IMR-90 (cell line): ENCODE data around the gene GATA2. TPM values are rescaled to one million over a fixed set of nuclear protein-coding genes. Genes with fewer than 3 reads are reported as not detected.

Experiments
- ATAC-seq: fragments of 200-7000 bp; cut with Tn5 transposase; 2 replicates; pipeline ENCODE4 v1.9.1; 2020; ENCODE audit warnings: low read depth, mild to moderate bottlenecking, moderate library complexity
- BruUV-seq: library from RNA; stranded (reverse); fragments of 400-500 nt; replicated peaks from 2 replicates; lab custom pipeline; 2021; lab: Mats Ljungman, UMichigan
- CTCF ChIA-PET: fragments of 300-600 bp; formaldehyde crosslinking; extraction: SDS; loops from one replicate; lab custom pipeline; 2021; ENCODE audit warnings: antibody characterized with exemption; lab: Yijun Ruan, JAX
- POLR2A ChIA-PET: fragments of 300-600 bp; sonication (Branson Sonifier 250); formaldehyde crosslinking; loops from one replicate; lab custom pipeline; 2022; ENCODE audit warnings: antibody characterized with exemption; ENCODE audit not compliant: unreplicated experiment; lab: Charles Lee
- DNase-seq: peaks from one replicate; pipeline ENCODE4 v3.0.0; 2013
- H2AFZ ChIP-seq: replicated peaks from 2 replicates; pipeline ENCODE3; 2013; ENCODE audit warnings: low read length, mild to moderate bottlenecking; ENCODE audit not compliant: poor library complexity
- H2AK5ac ChIP-seq: 2 replicates; pipeline ENCODE4 v1.6.1; 2013; ENCODE audit warnings: low read depth, low read length, inconsistent platforms
- H2AK9ac ChIP-seq: replicated peaks from 2 replicates; pipeline ENCODE3; 2013; ENCODE audit warnings: mild to moderate bottlenecking, low read depth, low read length, moderate library complexity; ENCODE audit not compliant: poor library complexity
- H2BK120ac ChIP-seq: 2 replicates; pipeline ENCODE4 v1.6.1; 2013; ENCODE audit warnings: low read depth, low read length, inconsistent platforms
- H2BK15ac ChIP-seq: 3 replicates; pipeline ENCODE4 v1.6.1; 2013; ENCODE audit warnings: low read depth, low read length, inconsistent platforms
- H2BK20ac ChIP-seq: 2 replicates; pipeline ENCODE4 v1.6.1; 2013; ENCODE audit warnings: low read depth, mild to moderate bottlenecking, inconsistent platforms, low read length, moderate library complexity
- H2BK5ac ChIP-seq: 2 replicates; pipeline ENCODE4 v1.6.1; 2013; ENCODE audit warnings: mild to moderate bottlenecking, low read depth, low read length, inconsistent platforms; ENCODE audit not compliant: poor library complexity, severe bottlenecking
- H3K14ac ChIP-seq: replicated peaks from 2 replicates; pipeline ENCODE4 v1.6.1; 2013; ENCODE audit warnings: low read depth, low read length, inconsistent platforms
- H3K18ac ChIP-seq: 2 replicates; pipeline ENCODE4 v1.6.1; 2013; ENCODE audit warnings: low read depth, low read length, control low read depth
- H3K23ac ChIP-seq: 2 replicates; pipeline ENCODE4 v1.6.1; 2013; ENCODE audit warnings: low read depth, low read length, inconsistent platforms
- H3K27ac ChIP-seq: 2 replicates; pipeline ENCODE4 v1.5.1; 2013; ENCODE audit warnings: mild to moderate bottlenecking, control low read depth, low read length; ENCODE audit not compliant: insufficient read depth
- H3K27me3 ChIP-seq: 2 replicates; pipeline ENCODE4 v1.6.1; 2013; ENCODE audit warnings: low read length; ENCODE audit not compliant: control insufficient read depth, insufficient read depth
- H3K36me3 ChIP-seq: 2 replicates; pipeline ENCODE4 v1.6.1; 2013; ENCODE audit warnings: low read length, mixed read lengths; ENCODE audit not compliant: control insufficient read depth, insufficient read depth
- H3K4ac ChIP-seq: 2 replicates; pipeline ENCODE4 v1.6.1; 2013; ENCODE audit warnings: low read depth, low read length, inconsistent platforms
- H3K4me1 ChIP-seq: 2 replicates; pipeline ENCODE4 v1.6.1; 2013; ENCODE audit warnings: low read length, mixed read lengths; ENCODE audit not compliant: control insufficient read depth, insufficient read depth
- H3K4me2 ChIP-seq: 2 replicates; pipeline ENCODE4 v1.6.1; 2013; ENCODE audit warnings: low read depth, mild to moderate bottlenecking, control low read depth, low read length, moderate library complexity
- H3K4me3 ChIP-seq: 2 replicates; pipeline ENCODE4 v1.5.1; 2013; ENCODE audit warnings: low read depth, mild to moderate bottlenecking, control low read depth, low read length, moderate library complexity; ENCODE audit not compliant: insufficient read depth
- H3K56ac ChIP-seq: 2 replicates; pipeline ENCODE4 v1.6.1; 2013; ENCODE audit warnings: low read length, inconsistent platforms; ENCODE audit not compliant: insufficient read depth; ENCODE audit errors: extremely low read depth
- H3K79me1 ChIP-seq, 2 experiments: 2 replicates each; pipeline ENCODE4 v1.6.1; 2013; ENCODE audit warnings: low read length in 2 of 2, inconsistent platforms in 1 of 2, low read depth in 1 of 2
- H3K9ac ChIP-seq: 2 replicates; pipeline ENCODE4 v1.6.1; 2013; ENCODE audit warnings: low read depth, low read length, control low read depth
- H3K9me1 ChIP-seq: 2 replicates; pipeline ENCODE4 v1.6.1; 2013; ENCODE audit warnings: low read length, inconsistent platforms; ENCODE audit not compliant: insufficient read depth
- H3K9me3 ChIP-seq: 2 replicates; pipeline ENCODE4 v1.6.1; 2013; ENCODE audit warnings: low read length; ENCODE audit not compliant: control insufficient read depth, insufficient read depth
- H4K20me1 ChIP-seq: 2 replicates; pipeline ENCODE4 v1.6.1; 2013; ENCODE audit warnings: low read length, inconsistent platforms; ENCODE audit not compliant: insufficient read depth
- H4K5ac ChIP-seq: 2 replicates; pipeline ENCODE4 v1.6.1; 2013; ENCODE audit warnings: mild to moderate bottlenecking, low read depth, low read length, control low read depth
- H4K8ac ChIP-seq, 2 experiments: 2 replicates each; pipeline ENCODE4 v1.6.1; 2013; ENCODE audit warnings: low read depth in 2 of 2, low read length in 2 of 2, control low read depth in 1 of 2, inconsistent platforms in 1 of 2
- H4K91ac ChIP-seq: 2 replicates; pipeline ENCODE4 v1.6.1; 2013; ENCODE audit warnings: low read depth, low read length, inconsistent platforms; ENCODE audit not compliant: insufficient read depth
- BHLHE40 ChIP-seq: fragments of 150-350 bp; IDR thresholded peaks from 2 replicates; pipeline ENCODE4 v1.6.1; 2016; ENCODE audit warnings: mild to moderate bottlenecking, low read depth, low read length
- CEBPB ChIP-seq: IDR thresholded peaks from 2 replicates; pipeline ENCODE4 v1.6.1; 2012; ENCODE audit warnings: low read depth, low read length, improper control_type of control experiment
- CHD1 ChIP-seq: IDR thresholded peaks from 2 replicates; pipeline ENCODE4 v1.6.1; 2012; ENCODE audit warnings: low read depth, low read length, improper control_type of control experiment
- FOS ChIP-seq: fragments of 150-350 bp; IDR thresholded peaks from 2 replicates; pipeline ENCODE4 v1.6.1; 2016; ENCODE audit warnings: low read depth, low read length
- MAFK ChIP-seq: IDR thresholded peaks from 2 replicates; pipeline ENCODE4 v1.6.1; 2012; ENCODE audit warnings: low read depth, low read length, improper control_type of control experiment
- MAZ ChIP-seq: IDR thresholded peaks from 2 replicates; pipeline ENCODE4 v1.6.1; 2012; ENCODE audit warnings: low read depth, mild to moderate bottlenecking, low read length, improper control_type of control experiment, moderate library complexity, borderline replicate concordance
- MXI1 ChIP-seq: IDR thresholded peaks from 2 replicates; pipeline ENCODE4 v1.6.1; 2012; ENCODE audit warnings: low read depth, mild to moderate bottlenecking, low read length, moderate library complexity, borderline replicate concordance
- NFE2L2 ChIP-seq: fragments of 150-350 bp; IDR thresholded peaks from 2 replicates; pipeline ENCODE4 v1.6.1; 2016; ENCODE audit warnings: low read depth, mild to moderate bottlenecking, low read length
- POLR2A ChIP-seq: IDR thresholded peaks from 2 replicates; pipeline ENCODE4 v1.6.1; 2012; ENCODE audit warnings: mild to moderate bottlenecking, low read depth, low read length
- RAD21 ChIP-seq: IDR thresholded peaks from 2 replicates; pipeline ENCODE4 v1.6.1; 2012; ENCODE audit warnings: low read length, improper control_type of control experiment
- RCOR1 ChIP-seq: IDR thresholded peaks from 2 replicates; pipeline ENCODE4 v1.6.1; 2012; ENCODE audit warnings: mild to moderate bottlenecking, low read length, improper control_type of control experiment; ENCODE audit not compliant: insufficient replicate concordance
- RFX5 ChIP-seq: IDR thresholded peaks from 2 replicates; pipeline ENCODE4 v1.8.0; 2012; ENCODE audit warnings: low read depth, mild to moderate bottlenecking, low read length, moderate library complexity
- SMC3 ChIP-seq: fragments of 150-350 bp; IDR thresholded peaks from 2 replicates; pipeline ENCODE4 v1.6.1; 2016; ENCODE audit warnings: low read depth, mild to moderate bottlenecking, antibody characterized with exemption, low read length, moderate library complexity
- WGBS, 2 experiments: methylation state at CpG; one replicate each; pipeline versions ENCODE4 v1.1.5 to v1.1.7; 2013; ENCODE audit warnings: missing lambda C conversion rate in 2 of 2; ENCODE audit not compliant: insufficient read length in 1 of 2; ENCODE audit errors: extremely low coverage in 2 of 2; 5-methylcytosine and 5-hydroxymethylcytosine counted together
- dilution Hi-C: fragments of 300-500 bp; cut with HindIII; formaldehyde crosslinking; loops from one replicate; pipeline ENCODE4 v1.14.3; 2018; ENCODE audit warnings: low sequenced_read_pairs; ENCODE audit not compliant: unreplicated experiment
- in situ Hi-C: fragments of 300-500 bp; cut with MboI; formaldehyde crosslinking; loops from 3 replicates; pipeline ENCODE4 v1.14.3; 2019; ENCODE audit warnings: low sequenced_read_pairs, inconsistent platforms, mixed read lengths
- intact Hi-C: fragments of 100-400 bp; cut with micrococcal nuclease; formaldehyde crosslinking; loops from 2 replicates; pipeline ENCODE4 v1.10.0; 2022
- polyA plus RNA-seq, 3 experiments: library from polyadenylated mRNA; depleted of rRNA; stranded (reverse); fragments of >200 nt; gene quantifications; 2 replicates each; pipeline ENCODE4 v1.2.3, GENCODE V29; 2012; ENCODE audit warnings: low replicate concordance in 1 of 3
- total RNA-seq: library from RNA; depleted of rRNA; stranded (reverse); fragments of >200 nt; gene quantifications from 2 replicates; pipeline ENCODE4 v1.2.3, GENCODE V29; 2012
- TF ChIP-seq, protein P1 (sequence below): fragments of 150-350 bp; IDR thresholded peaks from 2 replicates; pipeline ENCODE4 v1.6.1; 2016; ENCODE audit warnings: low read depth, mild to moderate bottlenecking, low read length, moderate library complexity, borderline replicate concordance
- TF ChIP-seq, protein P2 (sequence below): fragments of 150-350 bp; IDR thresholded peaks from 2 replicates; pipeline ENCODE4 v1.6.1; 2017; ENCODE audit warnings: mild to moderate bottlenecking, antibody characterized with exemption, low read length, low read depth
- TF ChIP-seq, protein P3 (sequence below): conservative IDR thresholded peaks from 2 replicates; pipeline ENCODE4 v1.5.1; 2012; ENCODE audit warnings: mild to moderate bottlenecking, low read depth, low read length, improper control_type of control experiment

The GATA2 gene
- total and polyA plus RNA-seq, 2 of the 4 experiments (the other 2 are of a cell fraction), result 2.2 to 13.5 TPM

DNA sequence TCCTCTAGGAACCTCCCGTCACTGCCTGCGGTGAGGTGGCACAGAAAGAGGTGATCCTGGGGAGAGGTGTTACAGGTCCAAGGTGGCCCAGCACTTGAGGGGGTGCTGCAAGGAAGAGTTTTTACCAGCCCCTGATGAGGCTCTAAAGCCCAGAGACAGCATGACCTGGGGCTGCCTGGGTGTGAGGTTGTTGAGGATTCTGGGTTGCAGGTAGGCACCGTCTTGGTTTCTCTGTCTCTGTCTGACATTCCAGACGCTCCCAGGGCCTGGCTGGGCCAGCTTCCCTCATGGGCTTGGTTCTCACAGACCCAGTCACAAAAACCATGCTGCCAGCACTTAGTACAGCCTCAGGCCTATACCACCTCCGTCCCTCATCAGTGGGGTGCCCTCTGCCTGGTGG, 57.4 kb downstream of the GATA2 start:
- no peaks in the 10 kb centered on the region for H3K36me3 ChIP-seq
- intact Hi-C loops, result no loop called here
- no peak overlapping the region for H3K18ac ChIP-seq
- ATAC-seq, result no peak
- H3K14ac ChIP-seq, result no peak overlapping the region
- H3K4me1 ChIP-seq, result peaks cover 2% of the 10 kb centered on the region; the same call in 1 of the 2 replicates
- no peaks in the 10 kb centered on the region for H3K9me1 ChIP-seq
- TF ChIP-seq RCOR1, result no peak
- no peak for TF ChIP-seq RFX5
- TF ChIP-seq FOS, result no peak
- TF ChIP-seq MAFK, result no peak
- no peak for TF ChIP-seq BHLHE40
- TF ChIP-seq MXI1, result no peak
- TF ChIP-seq CEBPB, result no peak
- TF ChIP-seq, protein P1, sequence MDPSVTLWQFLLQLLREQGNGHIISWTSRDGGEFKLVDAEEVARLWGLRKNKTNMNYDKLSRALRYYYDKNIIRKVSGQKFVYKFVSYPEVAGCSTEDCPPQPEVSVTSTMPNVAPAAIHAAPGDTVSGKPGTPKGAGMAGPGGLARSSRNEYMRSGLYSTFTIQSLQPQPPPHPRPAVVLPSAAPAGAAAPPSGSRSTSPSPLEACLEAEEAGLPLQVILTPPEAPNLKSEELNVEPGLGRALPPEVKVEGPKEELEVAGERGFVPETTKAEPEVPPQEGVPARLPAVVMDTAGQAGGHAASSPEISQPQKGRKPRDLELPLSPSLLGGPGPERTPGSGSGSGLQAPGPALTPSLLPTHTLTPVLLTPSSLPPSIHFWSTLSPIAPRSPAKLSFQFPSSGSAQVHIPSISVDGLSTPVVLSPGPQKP, result no peak
- TF ChIP-seq MAZ, result no peak
- TF ChIP-seq NFE2L2, result no peak
- no peak for TF ChIP-seq POLR2A
- TF ChIP-seq, protein P2, sequence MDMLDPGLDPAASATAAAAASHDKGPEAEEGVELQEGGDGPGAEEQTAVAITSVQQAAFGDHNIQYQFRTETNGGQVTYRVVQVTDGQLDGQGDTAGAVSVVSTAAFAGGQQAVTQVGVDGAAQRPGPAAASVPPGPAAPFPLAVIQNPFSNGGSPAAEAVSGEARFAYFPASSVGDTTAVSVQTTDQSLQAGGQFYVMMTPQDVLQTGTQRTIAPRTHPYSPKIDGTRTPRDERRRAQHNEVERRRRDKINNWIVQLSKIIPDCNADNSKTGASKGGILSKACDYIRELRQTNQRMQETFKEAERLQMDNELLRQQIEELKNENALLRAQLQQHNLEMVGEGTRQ, result no peak
- TF ChIP-seq, protein P3, sequence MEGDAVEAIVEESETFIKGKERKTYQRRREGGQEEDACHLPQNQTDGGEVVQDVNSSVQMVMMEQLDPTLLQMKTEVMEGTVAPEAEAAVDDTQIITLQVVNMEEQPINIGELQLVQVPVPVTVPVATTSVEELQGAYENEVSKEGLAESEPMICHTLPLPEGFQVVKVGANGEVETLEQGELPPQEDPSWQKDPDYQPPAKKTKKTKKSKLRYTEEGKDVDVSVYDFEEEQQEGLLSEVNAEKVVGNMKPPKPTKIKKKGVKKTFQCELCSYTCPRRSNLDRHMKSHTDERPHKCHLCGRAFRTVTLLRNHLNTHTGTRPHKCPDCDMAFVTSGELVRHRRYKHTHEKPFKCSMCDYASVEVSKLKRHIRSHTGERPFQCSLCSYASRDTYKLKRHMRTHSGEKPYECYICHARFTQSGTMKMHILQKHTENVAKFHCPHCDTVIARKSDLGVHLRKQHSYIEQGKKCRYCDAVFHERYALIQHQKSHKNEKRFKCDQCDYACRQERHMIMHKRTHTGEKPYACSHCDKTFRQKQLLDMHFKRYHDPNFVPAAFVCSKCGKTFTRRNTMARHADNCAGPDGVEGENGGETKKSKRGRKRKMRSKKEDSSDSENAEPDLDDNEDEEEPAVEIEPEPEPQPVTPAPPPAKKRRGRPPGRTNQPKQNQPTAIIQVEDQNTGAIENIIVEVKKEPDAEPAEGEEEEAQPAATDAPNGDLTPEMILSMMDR, result no peak
- no peak for TF ChIP-seq RAD21
- no peak for TF ChIP-seq CHD1
- TF ChIP-seq SMC3, result no peak
- H3K4me2 ChIP-seq, result no peak overlapping the region
- no peak overlapping the region for H3K4me3 ChIP-seq
- no peak overlapping the region for H3K27ac ChIP-seq
- dilution Hi-C loops, result no loop called here
- no peak overlapping the region for H3K9ac ChIP-seq
- H3K4ac ChIP-seq, result no peak overlapping the region
- ChIA-PET CTCF (no interaction called here), POLR2A (no interaction called here)
- H2BK120ac ChIP-seq, result no peak overlapping the region
- DNase-seq, result no peak
- BruUV-seq, result no TSS peak
- H2AK9ac ChIP-seq, result no peak overlapping the region
- H2BK15ac ChIP-seq, result no peak overlapping the region
- no peak overlapping the region for H4K91ac ChIP-seq
- in situ Hi-C loops, result no loop called here
- H3K27me3 ChIP-seq, result peaks cover 73% of the 10 kb centered on the region
- H4K8ac ChIP-seq, result no peak overlapping the region
- no peaks in the 10 kb centered on the region; the same call in 1 of the 2 replicates for H4K20me1 ChIP-seq
- peaks cover 3% of the 10 kb centered on the region; the same call in 1 of the 2 replicates for H3K9me3 ChIP-seq
- WGBS, 2 experiments, result 75% methylated on average over 2 of the region's 5 CpGs; no CpG with 5 or more reads in 1 of the 2 experiments
- H2BK5ac ChIP-seq, result no peak overlapping the region
- no peak overlapping the region for H2AFZ ChIP-seq
- H2AK5ac ChIP-seq, result no peak overlapping the region
- H3K56ac ChIP-seq, result no peak overlapping the region
- no peak overlapping the region for H4K5ac ChIP-seq
- H2BK20ac ChIP-seq, result no peak overlapping the region
- H3K23ac ChIP-seq, result no peak overlapping the region
- H3K79me1 ChIP-seq, result no peaks in the 10 kb centered on the region
